ENCODE measurements around the gene TOM1L1. TPM values are rescaled to one million over a fixed set of nuclear protein-coding genes. Genes with fewer than 3 reads are reported as not detected.

TOM1L1 gene
- total RNA-seq, 6 experiments from 2014 or later = 36.5 to 74.5 (median 61.9) TPM

GRCh38 chr17:54932711-54933110 lies 32.1 kb downstream of the TOM1L1 start:
- no peak for TF ChIP-seq POLR2A (IDR thresholded peaks at IDR 0.05)
- no peak overlapping the region for H3K4me3 ChIP-seq
- DNase-seq = no peak
- intact Hi-C loops (cut with DNase I) = no loop called here
- no peaks in the 10 kb centered on the region for H3K4me1 ChIP-seq
- no peak for ATAC-seq
- no peak overlapping the region for H3K27ac ChIP-seq
- H3K36me3 ChIP-seq = peaks cover 3 to 85% (median 25%) of the 10 kb centered on the region in 4 donors
- H3K27me3 ChIP-seq = no peaks in the 10 kb centered on the region
- no peaks in the 10 kb centered on the region for H3K9me3 ChIP-seq
- no CpG with 5 or more reads among the region's 1 CpG for whole genome bisulfite sequencing (ENCODE audit: insufficient coverage, low coverage, low lambda C conversion rate, missing lambda C conversion rate)

DNA sequence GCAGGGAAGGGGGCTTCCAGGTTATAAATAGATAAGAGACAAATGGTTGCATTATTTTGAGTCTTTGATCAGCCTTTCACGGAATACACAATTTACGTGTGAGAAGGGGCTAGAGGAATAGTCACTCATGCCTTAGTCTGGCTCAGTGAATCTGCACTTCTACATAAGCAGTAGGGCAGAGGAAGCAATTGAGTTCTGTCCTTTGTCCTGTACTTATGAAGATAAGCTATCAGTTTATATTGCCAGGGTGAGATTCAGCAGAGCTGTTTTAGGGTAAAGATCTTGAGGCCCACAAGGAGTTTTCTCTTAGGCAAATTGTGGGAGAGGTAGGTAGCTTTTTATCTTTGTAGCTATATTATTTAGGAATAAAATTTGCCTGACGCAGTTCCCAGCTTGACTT lies 33.3 kb downstream of the TOM1L1 start:
- H3K27ac ChIP-seq = no peak overlapping the region
- intact Hi-C loops (cut with DNase I) = no loop called here
- H3K36me3 ChIP-seq = peaks cover 3 to 85% (median 27%) of the 10 kb centered on the region in 4 donors
- WGBS (ENCODE audit: insufficient coverage, low coverage, low lambda C conversion rate, missing lambda C conversion rate) = 90% methylated on average over 3 of the region's 3 CpGs
- H3K9me3 ChIP-seq = no peaks in the 10 kb centered on the region
- H3K27me3 ChIP-seq = no peaks in the 10 kb centered on the region
- no peak overlapping the region for H3K4me3 ChIP-seq
- TF ChIP-seq, protein P1, sequence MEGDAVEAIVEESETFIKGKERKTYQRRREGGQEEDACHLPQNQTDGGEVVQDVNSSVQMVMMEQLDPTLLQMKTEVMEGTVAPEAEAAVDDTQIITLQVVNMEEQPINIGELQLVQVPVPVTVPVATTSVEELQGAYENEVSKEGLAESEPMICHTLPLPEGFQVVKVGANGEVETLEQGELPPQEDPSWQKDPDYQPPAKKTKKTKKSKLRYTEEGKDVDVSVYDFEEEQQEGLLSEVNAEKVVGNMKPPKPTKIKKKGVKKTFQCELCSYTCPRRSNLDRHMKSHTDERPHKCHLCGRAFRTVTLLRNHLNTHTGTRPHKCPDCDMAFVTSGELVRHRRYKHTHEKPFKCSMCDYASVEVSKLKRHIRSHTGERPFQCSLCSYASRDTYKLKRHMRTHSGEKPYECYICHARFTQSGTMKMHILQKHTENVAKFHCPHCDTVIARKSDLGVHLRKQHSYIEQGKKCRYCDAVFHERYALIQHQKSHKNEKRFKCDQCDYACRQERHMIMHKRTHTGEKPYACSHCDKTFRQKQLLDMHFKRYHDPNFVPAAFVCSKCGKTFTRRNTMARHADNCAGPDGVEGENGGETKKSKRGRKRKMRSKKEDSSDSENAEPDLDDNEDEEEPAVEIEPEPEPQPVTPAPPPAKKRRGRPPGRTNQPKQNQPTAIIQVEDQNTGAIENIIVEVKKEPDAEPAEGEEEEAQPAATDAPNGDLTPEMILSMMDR (IDR thresholded peaks at IDR 0.05) = no peak
- TF ChIP-seq POLR2A (IDR thresholded peaks at IDR 0.05) = no peak
- H3K4me1 ChIP-seq = no peaks in the 10 kb centered on the region
- DNase-seq (no peak), ATAC-seq (no peak)

DNA sequence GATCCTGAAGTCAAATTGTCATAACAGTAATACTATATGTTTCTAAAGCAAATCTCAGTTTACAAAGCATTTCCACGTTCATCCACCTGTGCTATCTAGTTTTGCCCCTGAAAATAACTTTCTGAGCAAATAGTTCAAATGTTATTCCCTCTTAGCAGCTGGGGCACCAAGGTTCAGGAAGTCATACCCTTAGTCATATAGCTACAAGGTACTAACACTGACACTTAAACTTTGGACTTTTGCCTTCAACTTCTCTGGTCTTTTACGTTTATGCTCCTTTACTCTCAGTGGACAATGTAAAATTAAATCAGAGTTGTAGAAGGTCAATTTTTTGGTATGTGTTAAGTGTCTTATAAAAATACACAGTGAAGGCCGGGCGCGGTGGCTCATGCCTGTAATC lies 34.8 kb downstream of the TOM1L1 start:
- no peak overlapping the region for H3K4me3 ChIP-seq
- peaks cover 0 to 87% (median 29%) of the 10 kb centered on the region in 4 donors for H3K36me3 ChIP-seq
- H3K4me1 ChIP-seq = peaks cover 0 to 7% (median 0%) of the 10 kb centered on the region in 4 donors
- DNase-seq (no peak), ATAC-seq (no peak)
- TF ChIP-seq, protein P1 (IDR thresholded peaks at IDR 0.05) = no peak
- TF ChIP-seq POLR2A (IDR thresholded peaks at IDR 0.05) = no peak
- H3K27me3 ChIP-seq = no peaks in the 10 kb centered on the region
- 92% methylated on average over 4 of the region's 5 CpGs for WGBS (ENCODE audit: insufficient coverage, low coverage, low lambda C conversion rate, missing lambda C conversion rate)
- H3K9me3 ChIP-seq = no peaks in the 10 kb centered on the region
- intact Hi-C loops (cut with DNase I) = no loop called here
- no peak overlapping the region for H3K27ac ChIP-seq

DNA sequence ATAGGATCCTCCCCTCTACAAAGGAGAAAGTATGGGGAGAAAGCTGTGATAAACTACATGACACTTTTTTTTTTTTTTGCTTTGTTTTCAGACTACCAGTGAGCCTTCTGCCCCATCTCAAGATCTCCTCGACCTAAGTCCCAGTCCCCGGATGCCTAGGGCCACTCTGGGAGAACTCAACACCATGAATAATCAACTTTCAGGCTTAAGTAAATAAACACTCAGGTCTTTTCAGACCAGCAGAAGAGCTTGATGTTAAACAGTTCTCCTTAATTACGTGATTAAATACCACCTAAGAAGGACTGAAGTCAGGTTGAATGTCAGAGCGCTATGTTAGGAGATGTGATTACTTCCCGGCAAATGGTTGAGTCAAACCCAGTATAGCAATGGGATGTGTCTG lies 36.4 kb downstream of the TOM1L1 start:
- no peak overlapping the region for H3K27ac ChIP-seq
- DNase-seq (no peak), ATAC-seq (no peak)
- TF ChIP-seq POLR2A (IDR thresholded peaks at IDR 0.05) = no peak
- TF ChIP-seq, protein P1 (IDR thresholded peaks at IDR 0.05) = no peak
- H3K36me3 ChIP-seq = peaks cover 0 to 74% (median 24%) of the 10 kb centered on the region in 4 donors
- no peak overlapping the region for H3K4me3 ChIP-seq
- peaks cover 0 to 14% (median 0%) of the 10 kb centered on the region in 4 donors for H3K4me1 ChIP-seq
- WGBS (ENCODE audit: insufficient coverage, low coverage, low lambda C conversion rate, missing lambda C conversion rate) = 70% methylated on average over 5 of the region's 5 CpGs
- no peaks in the 10 kb centered on the region for H3K27me3 ChIP-seq
- no peaks in the 10 kb centered on the region for H3K9me3 ChIP-seq
- intact Hi-C loops (cut with DNase I) = no loop called here

DNA sequence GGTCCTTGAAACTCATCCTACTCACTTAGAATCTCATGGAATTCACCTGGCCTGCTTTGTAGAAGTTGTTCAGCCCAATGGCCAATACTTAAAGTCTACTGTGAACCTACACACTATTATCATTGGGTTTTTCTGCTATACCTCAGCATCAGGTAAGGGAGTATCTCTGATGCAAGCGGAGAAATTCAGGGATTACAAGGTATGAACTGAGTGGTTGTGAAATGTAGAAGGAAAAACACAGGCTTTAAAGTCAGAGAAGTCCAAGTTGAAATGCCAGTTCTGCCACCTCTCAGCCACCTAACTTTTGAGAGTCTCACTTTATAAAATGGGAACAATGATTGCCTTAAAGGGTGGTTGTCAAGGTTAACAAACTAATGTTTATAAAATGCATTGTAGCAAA lies 36.8 kb downstream of the TOM1L1 start:
- TF ChIP-seq POLR2A (IDR thresholded peaks at IDR 0.05) = no peak
- TF ChIP-seq, protein P1 (IDR thresholded peaks at IDR 0.05) = no peak

More for the DNA sequence above, 36.8 kb downstream of the TOM1L1 start:
- DNase-seq = no peak
- no peak overlapping the region for H3K27ac ChIP-seq
- H3K27me3 ChIP-seq = no peaks in the 10 kb centered on the region
- intact Hi-C loops (cut with DNase I) = no loop called here
- H3K4me1 ChIP-seq = peaks cover 0 to 14% (median 0%) of the 10 kb centered on the region in 4 donors
- WGBS (ENCODE audit: insufficient coverage, low coverage, low lambda C conversion rate, missing lambda C conversion rate) = 94% methylated on average over 1 of the region's 1 CpG
- no peak for ATAC-seq
- H3K4me3 ChIP-seq = no peak overlapping the region
- H3K36me3 ChIP-seq = peaks cover 0 to 71% (median 23%) of the 10 kb centered on the region in 4 donors
- H3K9me3 ChIP-seq = no peaks in the 10 kb centered on the region

Data from right lobe of liver (tissue), 6 donors.